ENCODE results near the gene TRMT1L. TPM values are rescaled to one million over a fixed set of nuclear protein-coding genes. Genes with fewer than 3 reads are reported as not detected.

Gene TRMT1L
- total RNA-seq, 4 donors from 2014 or later: 18.3 to 67.7 (median 20.9) TPM

DNA sequence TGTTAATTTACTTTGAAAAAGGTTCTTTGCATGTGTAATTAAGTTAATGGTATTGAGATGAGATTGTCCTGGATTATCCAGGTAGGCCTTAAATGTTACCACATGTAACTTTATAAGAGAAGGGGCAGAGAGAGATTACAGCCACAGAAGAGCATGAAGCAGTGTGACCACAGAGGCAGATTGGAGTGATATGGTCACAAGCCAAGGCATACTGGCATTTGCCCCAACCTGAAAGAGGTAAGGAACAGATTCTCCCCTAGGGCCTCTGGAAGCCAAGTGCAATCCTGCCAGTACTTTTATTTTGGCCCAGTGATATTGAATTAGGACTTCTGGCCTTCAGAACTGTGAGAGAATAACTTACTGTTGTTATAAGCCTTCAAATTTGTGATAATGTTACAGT lies 88.4 kb downstream of the TRMT1L start:
- Histone ChIP-seq H3K27ac (no peak overlapping the region), H3K9me3 (no peaks in the 10 kb centered on the region), H3K4me3 (no peak overlapping the region), H3K4me1 (peaks cover 0 to 10% (median 3%) of the 10 kb centered on the region in 4 donors), H3K36me3 (no peaks in the 10 kb centered on the region), H3K27me3 (no peaks in the 10 kb centered on the region)
- intact Hi-C loops (cut with DNase I; ENCODE audit: low total_unique reads): no loop called here
- TF ChIP-seq POLR2AphosphoS5 (IDR thresholded peaks at IDR 0.05) (no peak), POLR2A (IDR thresholded peaks at IDR 0.05) (no peak)
- TF ChIP-seq, protein P1, sequence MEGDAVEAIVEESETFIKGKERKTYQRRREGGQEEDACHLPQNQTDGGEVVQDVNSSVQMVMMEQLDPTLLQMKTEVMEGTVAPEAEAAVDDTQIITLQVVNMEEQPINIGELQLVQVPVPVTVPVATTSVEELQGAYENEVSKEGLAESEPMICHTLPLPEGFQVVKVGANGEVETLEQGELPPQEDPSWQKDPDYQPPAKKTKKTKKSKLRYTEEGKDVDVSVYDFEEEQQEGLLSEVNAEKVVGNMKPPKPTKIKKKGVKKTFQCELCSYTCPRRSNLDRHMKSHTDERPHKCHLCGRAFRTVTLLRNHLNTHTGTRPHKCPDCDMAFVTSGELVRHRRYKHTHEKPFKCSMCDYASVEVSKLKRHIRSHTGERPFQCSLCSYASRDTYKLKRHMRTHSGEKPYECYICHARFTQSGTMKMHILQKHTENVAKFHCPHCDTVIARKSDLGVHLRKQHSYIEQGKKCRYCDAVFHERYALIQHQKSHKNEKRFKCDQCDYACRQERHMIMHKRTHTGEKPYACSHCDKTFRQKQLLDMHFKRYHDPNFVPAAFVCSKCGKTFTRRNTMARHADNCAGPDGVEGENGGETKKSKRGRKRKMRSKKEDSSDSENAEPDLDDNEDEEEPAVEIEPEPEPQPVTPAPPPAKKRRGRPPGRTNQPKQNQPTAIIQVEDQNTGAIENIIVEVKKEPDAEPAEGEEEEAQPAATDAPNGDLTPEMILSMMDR (IDR thresholded peaks at IDR 0.05): no peak
- in situ Hi-C loops (cut with MboI; ENCODE audit: low pct_ligation_motif_present in 1 of 4, low pct_unique_long_range_greater_than_20kb in 1 of 4, low sequenced_read_pairs in 3 of 4): no loop called here
- DNase-seq: no peak

Other genes with a start within 250 kb of the TRMT1L start
- gene NIBAN1, start 182.4 kb downstream of the TRMT1L start, total RNA-seq: 10 to 100 TPM; 22.7 to 38.7 (median 31.7) TPM
- gene RNF2, start 111.4 kb downstream of the TRMT1L start, total RNA-seq: 10 to 100 TPM; 15.2 to 29.1 (median 20.5) TPM
- 10 to 100 TPM in 2 of 4 donors, 1 to 10 TPM in 2; 2.8 to 12.3 (median 10.1) TPM for gene SWT1, start 214 bp upstream of the TRMT1L start, total RNA-seq
- 100 to 1,000 TPM in 3 of 4 donors, 10 to 100 TPM in 1; 50.5 to 174 (median 133) TPM for gene IVNS1ABP, start 160.3 kb upstream of the TRMT1L start, total RNA-seq